NB4 (cell line): ENCODE data around the gene CDH18.

Experiments used
- MYC ChIP-seq: IDR thresholded peaks from 2 replicates; pipeline ENCODE4 v1.6.1; 2011; ENCODE audit warnings: low read depth, low read length
- POLR2A ChIP-seq: IDR thresholded peaks from 2 replicates; pipeline ENCODE4 v1.6.1; 2011; ENCODE audit warnings: mild to moderate bottlenecking; ENCODE audit not compliant: insufficient read length; ENCODE audit errors: extremely low read depth
- TF ChIP-seq, protein P1 (sequence below): IDR thresholded peaks from one replicate; pipeline ENCODE4 v1.5.1; 2012; ENCODE audit warnings: low read depth, low read length
- TF ChIP-seq, protein P2 (sequence below): IDR thresholded peaks from 2 replicates; pipeline ENCODE4 v1.6.1; 2011; ENCODE audit warnings: low read depth, low read length

DNA sequence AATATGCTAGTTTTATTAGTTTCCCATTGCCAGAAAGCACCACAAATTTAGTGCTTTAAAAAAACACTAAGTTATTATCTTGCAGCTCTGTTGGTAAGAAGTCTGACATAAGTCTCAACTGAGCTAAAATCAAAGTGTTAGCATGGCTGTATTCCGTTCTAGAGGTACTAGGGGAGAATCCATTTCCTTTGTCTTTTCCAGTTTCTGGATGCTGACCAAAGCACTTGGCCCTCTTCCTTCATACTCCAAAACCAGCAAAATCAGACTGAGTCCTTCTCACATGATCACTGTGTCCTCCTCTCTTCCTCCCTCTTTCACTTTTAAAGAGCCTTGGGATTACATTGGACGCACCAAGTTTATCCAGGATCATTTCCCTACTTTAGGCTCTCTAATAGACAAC is 9.5 kb downstream of the CDH18 start:
- TF ChIP-seq, protein P1, sequence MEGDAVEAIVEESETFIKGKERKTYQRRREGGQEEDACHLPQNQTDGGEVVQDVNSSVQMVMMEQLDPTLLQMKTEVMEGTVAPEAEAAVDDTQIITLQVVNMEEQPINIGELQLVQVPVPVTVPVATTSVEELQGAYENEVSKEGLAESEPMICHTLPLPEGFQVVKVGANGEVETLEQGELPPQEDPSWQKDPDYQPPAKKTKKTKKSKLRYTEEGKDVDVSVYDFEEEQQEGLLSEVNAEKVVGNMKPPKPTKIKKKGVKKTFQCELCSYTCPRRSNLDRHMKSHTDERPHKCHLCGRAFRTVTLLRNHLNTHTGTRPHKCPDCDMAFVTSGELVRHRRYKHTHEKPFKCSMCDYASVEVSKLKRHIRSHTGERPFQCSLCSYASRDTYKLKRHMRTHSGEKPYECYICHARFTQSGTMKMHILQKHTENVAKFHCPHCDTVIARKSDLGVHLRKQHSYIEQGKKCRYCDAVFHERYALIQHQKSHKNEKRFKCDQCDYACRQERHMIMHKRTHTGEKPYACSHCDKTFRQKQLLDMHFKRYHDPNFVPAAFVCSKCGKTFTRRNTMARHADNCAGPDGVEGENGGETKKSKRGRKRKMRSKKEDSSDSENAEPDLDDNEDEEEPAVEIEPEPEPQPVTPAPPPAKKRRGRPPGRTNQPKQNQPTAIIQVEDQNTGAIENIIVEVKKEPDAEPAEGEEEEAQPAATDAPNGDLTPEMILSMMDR, result no peak
- TF ChIP-seq, protein P2, sequence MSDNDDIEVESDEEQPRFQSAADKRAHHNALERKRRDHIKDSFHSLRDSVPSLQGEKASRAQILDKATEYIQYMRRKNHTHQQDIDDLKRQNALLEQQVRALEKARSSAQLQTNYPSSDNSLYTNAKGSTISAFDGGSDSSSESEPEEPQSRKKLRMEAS, result no peak
- TF ChIP-seq POLR2A (no peak), MYC (no peak)
